Raji (cell line): ENCODE measurements around the gene SESTD1.

ENCODE experiments used
- POLR2A ChIP-seq: IDR thresholded peaks from 2 replicates; pipeline ENCODE4 v1.6.1; 2011; ENCODE audit warnings: low read depth, low read length, control low read depth; ENCODE audit not compliant: insufficient read depth

SESTD1 gene

GRCh38 chr2:179181002-179181401 is 83.6 kb downstream of the SESTD1 start:
- no peak for TF ChIP-seq POLR2A

- TF ChIP-seq POLR2A: no peak
Measured at GRCh38 chr2:179180242-179180641, 84.4 kb downstream of the SESTD1 start.

- no peak for TF ChIP-seq POLR2A
Measured at GRCh38 chr2:179179719-179180118, 84.9 kb downstream of the SESTD1 start.

- no peak for TF ChIP-seq POLR2A
Measured at GRCh38 chr2:179177694-179178093, 86.9 kb downstream of the SESTD1 start.

GRCh38 chr2:179174240-179174639 is 90.4 kb downstream of the SESTD1 start:
- TF ChIP-seq POLR2A: no peak

GRCh38 chr2:179172894-179173293 is 91.7 kb downstream of the SESTD1 start:
- no peak for TF ChIP-seq POLR2A

GRCh38 chr2:179171371-179171770 is 93.3 kb downstream of the SESTD1 start:
- no peak for TF ChIP-seq POLR2A

- no peak for TF ChIP-seq POLR2A
Measured at GRCh38 chr2:179170901-179171300, 93.7 kb downstream of the SESTD1 start.

GRCh38 chr2:179165356-179166000 is 99.2 kb downstream of the SESTD1 start:
- no peak for TF ChIP-seq POLR2A

GRCh38 chr2:179141206-179141605 is 123.4 kb downstream of the SESTD1 start:
- TF ChIP-seq POLR2A: no peak

GRCh38 chr2:179140571-179140970 is 124.1 kb downstream of the SESTD1 start:
- no peak for TF ChIP-seq POLR2A

- no peak for TF ChIP-seq POLR2A
Measured at GRCh38 chr2:179139506-179139905, 125.1 kb downstream of the SESTD1 start.

GRCh38 chr2:179137200-179137759 is 127.4 kb downstream of the SESTD1 start:
- no peak for TF ChIP-seq POLR2A

GRCh38 chr2:179133016-179133415 is 131.6 kb downstream of the SESTD1 start:
- TF ChIP-seq POLR2A: no peak

- no peak for TF ChIP-seq POLR2A
Measured at GRCh38 chr2:179132076-179132475, 132.6 kb downstream of the SESTD1 start.

- no peak for TF ChIP-seq POLR2A
Measured at GRCh38 chr2:179130560-179130959, 134.1 kb downstream of the SESTD1 start.
